Breast epithelium (tissue), 4 donors: ENCODE results near the gene ADARB1. TPM values are rescaled to one million over a fixed set of nuclear protein-coding genes. Genes with fewer than 3 reads are reported as not detected.

ENCODE experiments used
- DNase-seq, 2 donors: peaks; one replicate each; pipeline ENCODE4 v3.0.0-alpha.2; 2019; ENCODE audit warnings: low spot score in 2 of 2
- H3K27ac ChIP-seq, 2 donors: fragments of 200-600 bp; sonication (generic) in 1 of 2; one replicate each; pipeline ENCODE4 v1.5.1; 2016 to 2019; ENCODE audit warnings: mild to moderate bottlenecking in 1 of 2
- H3K27me3 ChIP-seq, 2 donors: fragments of 200-600 bp; sonication (generic) in 1 of 2; one replicate each; pipeline versions ENCODE4 v1.5.1 to v1.6.0; 2017 to 2019; ENCODE audit warnings: control low read depth in 1 of 2, mild to moderate bottlenecking in 1 of 2
- H3K36me3 ChIP-seq: fragments of 200-600 bp; one replicate; pipeline ENCODE4 v1.5.1; 2019
- H3K4me1 ChIP-seq, 2 donors: fragments of 200-600 bp; sonication (generic); one replicate each; pipeline ENCODE4 v1.5.1; 2016 to 2019; ENCODE audit warnings: control low read depth in 1 of 2
- H3K4me3 ChIP-seq, 3 donors: fragments of 200-600 bp; sonication (generic); 1 replicate in 2 of 3; 2 replicates in 1 of 3; pipeline ENCODE4 v1.5.1; 2016 to 2019; ENCODE audit warnings: mild to moderate bottlenecking in 3 of 3, moderate library complexity in 2 of 3
- H3K9me3 ChIP-seq, 2 donors: fragments of 200-600 bp; sonication (generic) in 1 of 2; one replicate each; pipeline ENCODE4 v1.5.1; 2016 to 2019; ENCODE audit warnings: control low read depth in 1 of 2
- CTCF ChIP-seq, 3 donors: fragments of 450-650 bp; IDR thresholded peaks; one replicate each; pipeline ENCODE4 v1.5.1; 2016 to 2017; ENCODE audit warnings: antibody characterized with exemption in 3 of 3, mild to moderate bottlenecking in 3 of 3, moderate library complexity in 3 of 3
- POLR2A ChIP-seq: fragments of 450-650 bp; IDR thresholded peaks from one replicate; pipeline ENCODE4 v1.6.1; 2016; ENCODE audit warnings: antibody characterized with exemption, mild to moderate bottlenecking, moderate library complexity
- POLR2AphosphoS5 ChIP-seq, 3 donors: sonication (generic); formaldehyde crosslinking; IDR thresholded peaks; one replicate each; pipeline ENCODE4 v1.6.1; 2017; ENCODE audit warnings: antibody characterized with exemption in 3 of 3
- intact Hi-C: fragments of 100-400 bp; cut with DNase I; formaldehyde crosslinking; loops from one replicate; pipeline ENCODE4 v1.15.1; 2023; ENCODE audit warnings: low total_unique reads
- total RNA-seq, 3 donors: library from RNA; depleted of rRNA; stranded (reverse); fragments of >200 nt; gene quantifications; one replicate each; pipeline ENCODE4 v1.1.0, GENCODE V29; 2016

ADARB1 gene
- total RNA-seq, 3 donors from 2014 or later = 19.9 to 21.3 (median 20.0) TPM

GRCh38 chr21:45111703-45112102 lies 37.3 kb downstream of the ADARB1 start:
- H3K27me3 ChIP-seq = no peaks in the 10 kb centered on the region
- H3K4me1 ChIP-seq = no peaks in the 10 kb centered on the region
- TF ChIP-seq CTCF (IDR thresholded peaks at IDR 0.05) = no peak
- no peak for TF ChIP-seq POLR2A
- TF ChIP-seq POLR2AphosphoS5 (IDR thresholded peaks at IDR 0.05) = no peak
- H3K27ac ChIP-seq = no peak overlapping the region
- intact Hi-C loops = no loop called here
- H3K4me3 ChIP-seq = no peak overlapping the region
- H3K9me3 ChIP-seq = no peaks in the 10 kb centered on the region
- H3K36me3 ChIP-seq = no peaks in the 10 kb centered on the region
- no peak for DNase-seq

GRCh38 chr21:45112371-45112770 lies 38.0 kb downstream of the ADARB1 start:
- no peak overlapping the region for H3K4me3 ChIP-seq
- H3K4me1 ChIP-seq = no peaks in the 10 kb centered on the region
- DNase-seq = no peak
- H3K9me3 ChIP-seq = no peaks in the 10 kb centered on the region
- no peak for TF ChIP-seq CTCF (IDR thresholded peaks at IDR 0.05)
- no peaks in the 10 kb centered on the region for H3K27me3 ChIP-seq
- H3K36me3 ChIP-seq = no peaks in the 10 kb centered on the region
- intact Hi-C loops = no loop called here
- H3K27ac ChIP-seq = no peak overlapping the region

- TF ChIP-seq POLR2A (no peak), POLR2AphosphoS5 (IDR thresholded peaks at IDR 0.05) (no peak), CTCF (IDR thresholded peaks at IDR 0.05) (no peak)
- Histone ChIP-seq H3K27me3 (no peaks in the 10 kb centered on the region), H3K4me3 (no peak overlapping the region), H3K9me3 (no peaks in the 10 kb centered on the region), H3K27ac (no peak overlapping the region), H3K36me3 (no peaks in the 10 kb centered on the region), H3K4me1 (no peaks in the 10 kb centered on the region)
- DNase-seq = no peak
- intact Hi-C loops = no loop called here
These were observed 39.2 kb downstream of the ADARB1 start for GRCh38 chr21:45113543-45113942.

GRCh38 chr21:45114072-45114471 lies 39.7 kb downstream of the ADARB1 start:
- H3K4me3 ChIP-seq = no peak overlapping the region
- TF ChIP-seq CTCF (IDR thresholded peaks at IDR 0.05) (no peak), POLR2AphosphoS5 (IDR thresholded peaks at IDR 0.05) (no peak), POLR2A (no peak)
- H3K27ac ChIP-seq = no peak overlapping the region
- intact Hi-C loops = no loop called here
- DNase-seq = no peak
- no peaks in the 10 kb centered on the region for H3K27me3 ChIP-seq
- no peaks in the 10 kb centered on the region for H3K4me1 ChIP-seq
- no peaks in the 10 kb centered on the region for H3K9me3 ChIP-seq
- no peaks in the 10 kb centered on the region for H3K36me3 ChIP-seq

GRCh38 chr21:45114475-45114874 lies 40.1 kb downstream of the ADARB1 start:
- DNase-seq = no peak
- Histone ChIP-seq H3K9me3 (no peaks in the 10 kb centered on the region), H3K27ac (no peak overlapping the region), H3K4me3 (no peak overlapping the region), H3K27me3 (no peaks in the 10 kb centered on the region), H3K4me1 (no peaks in the 10 kb centered on the region), H3K36me3 (no peaks in the 10 kb centered on the region)
- TF ChIP-seq POLR2A = no peak
- no peak for TF ChIP-seq POLR2AphosphoS5 (IDR thresholded peaks at IDR 0.05)
- no peak for TF ChIP-seq CTCF (IDR thresholded peaks at IDR 0.05)
- intact Hi-C loops = no loop called here
